Ovary (tissue), 9 donors: ENCODE measurements around the gene INTS6L. TPM values are rescaled to one million over a fixed set of nuclear protein-coding genes. Genes with fewer than 3 reads are reported as not detected.

Source experiments
- DNase-seq, 5 donors: peaks; one replicate each; pipeline ENCODE4 v3.0.0-alpha.2; 2019 to 2020
- H3K27ac ChIP-seq, 2 donors: fragments of 200-600 bp; one replicate each; pipeline versions ENCODE4 v1.5.1 to v1.8.0; 2019 to 2022
- H3K27me3 ChIP-seq: fragments of 200-600 bp; one replicate; pipeline ENCODE4 v1.8.0; 2022
- H3K36me3 ChIP-seq: fragments of 200-600 bp; sonication (generic); one replicate; pipeline ENCODE4 v1.5.1; 2019
- H3K4me1 ChIP-seq: one replicate; pipeline ENCODE4 v1.8.1; 2013; ENCODE audit warnings: mild to moderate bottlenecking, moderate library complexity; ENCODE audit not compliant: insufficient read depth
- H3K4me3 ChIP-seq: fragments of 200-600 bp; sonication (generic); one replicate; pipeline ENCODE4 v1.5.1; 2017
- H3K9me3 ChIP-seq, 2 donors: fragments of 200-600 bp in 1 of 2; sonication (generic) in 1 of 2; one replicate each; pipeline versions ENCODE4 v1.5.1 to v1.8.1; 2013 to 2019; ENCODE audit warnings: mild to moderate bottlenecking in 1 of 2, moderate library complexity in 1 of 2
- EP300 ChIP-seq: sonication (generic); formaldehyde crosslinking; IDR thresholded peaks from one replicate; pipeline ENCODE4 v1.6.1; 2017; ENCODE audit warnings: antibody characterized with exemption
- POLR2A ChIP-seq: fragments of 450-650 bp; IDR thresholded peaks from one replicate; pipeline ENCODE4 v1.6.1; 2017; ENCODE audit warnings: antibody characterized with exemption, mild to moderate bottlenecking, moderate library complexity
- WGBS, 3 donors: extraction: QIAGEN DNeasy Blood & Tissue Kit in 1 of 3; methylation state at CpG; one replicate each; pipeline versions ENCODE4 v1.1.5 to v1.1.7; 2013 to 2017; 5-methylcytosine and 5-hydroxymethylcytosine counted together
- intact Hi-C, 4 donors: fragments of 100-400 bp; cut with DNase I; formaldehyde crosslinking; loops; one replicate each; pipeline versions ENCODE4 v1.11.0 to v1.15.1; 2022 to 2023
- polyA plus RNA-seq, 2 donors: library from polyadenylated mRNA; stranded (reverse); fragments of 200-250 nt in 1 of 2; fragments of 350-450 nt in 1 of 2; fragmentation: Illumina TruSeq in 1 of 2; extraction: RNeasy Lipid Tissue Mini Kit (QIAGEN cat#74804) in 1 of 2; gene quantifications; one replicate each; pipeline ENCODE4 v1.2.3, GENCODE V29; 2013 to 2014
- total RNA-seq, 7 donors: library from RNA; depleted of rRNA in 2 of 7; stranded (reverse); fragments of >200 nt in 2 of 7; fragmentation: NEBNext Ultra II Directional in 3 of 7; extraction: Animal tissue kit (Norgen Biotek cat#: 25700) in 3 of 7; gene quantifications; one replicate each; pipeline versions ENCODE4 v1.1.0 to v1.2.4, GENCODE V29; 2016 to 2023
- TF ChIP-seq, protein P1 (sequence below), 3 donors: fragments of 450-650 bp in 2 of 3; fragments of 200-600 bp in 1 of 3; IDR thresholded peaks; one replicate each; pipeline versions ENCODE4 v1.5.1 to v1.8.0; 2016 to 2022; ENCODE audit warnings: antibody characterized with exemption in 3 of 3, mild to moderate bottlenecking in 1 of 3
- donor health status: DM: no; HTN: no; CAD: no; lungs with moderate emphysema.
- donor health status: DM: no; HTN: no; CAD: no.
- donor health status: Bipolar disorder and iron deficiency.
- donor health status: DM: yes; HTN: yes; CAD: no.
- donor health status: DM: no; HTN: no; CAD: no.
- donor health status: DM: yes; HTN: yes; CAD: no.

Gene INTS6L
- total and polyA plus RNA-seq, 9 donors = 9.0 to 20.7 (median 16.0) TPM

DNA sequence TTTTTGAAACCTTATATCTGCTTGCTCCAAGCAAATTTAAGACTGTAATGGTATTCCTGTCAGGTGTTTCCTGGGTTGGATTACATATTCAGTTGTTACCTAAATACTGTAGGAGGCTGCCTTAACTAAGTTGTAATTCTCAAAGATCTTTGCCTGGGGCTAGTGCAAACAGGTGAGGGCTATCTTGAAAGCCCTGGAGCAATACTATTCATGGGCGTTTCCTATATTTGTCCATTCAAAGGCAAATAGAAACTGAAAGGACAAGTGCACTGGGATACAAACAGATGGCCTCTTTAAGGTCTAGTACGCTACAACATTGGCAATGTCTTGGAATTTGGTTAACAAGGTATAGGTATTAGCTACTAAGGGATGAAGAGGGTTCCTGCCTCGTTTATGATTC, 108.9 kb downstream of the INTS6L start:
- no peak overlapping the region for H3K27ac ChIP-seq
- H3K9me3 ChIP-seq = no peaks in the 10 kb centered on the region
- WGBS, 3 donors = 39 to 52% (median 48%) methylated on average over 3 of the region's 3 CpGs
- TF ChIP-seq POLR2A = no peak
- no peak for TF ChIP-seq EP300
- TF ChIP-seq, protein P1, sequence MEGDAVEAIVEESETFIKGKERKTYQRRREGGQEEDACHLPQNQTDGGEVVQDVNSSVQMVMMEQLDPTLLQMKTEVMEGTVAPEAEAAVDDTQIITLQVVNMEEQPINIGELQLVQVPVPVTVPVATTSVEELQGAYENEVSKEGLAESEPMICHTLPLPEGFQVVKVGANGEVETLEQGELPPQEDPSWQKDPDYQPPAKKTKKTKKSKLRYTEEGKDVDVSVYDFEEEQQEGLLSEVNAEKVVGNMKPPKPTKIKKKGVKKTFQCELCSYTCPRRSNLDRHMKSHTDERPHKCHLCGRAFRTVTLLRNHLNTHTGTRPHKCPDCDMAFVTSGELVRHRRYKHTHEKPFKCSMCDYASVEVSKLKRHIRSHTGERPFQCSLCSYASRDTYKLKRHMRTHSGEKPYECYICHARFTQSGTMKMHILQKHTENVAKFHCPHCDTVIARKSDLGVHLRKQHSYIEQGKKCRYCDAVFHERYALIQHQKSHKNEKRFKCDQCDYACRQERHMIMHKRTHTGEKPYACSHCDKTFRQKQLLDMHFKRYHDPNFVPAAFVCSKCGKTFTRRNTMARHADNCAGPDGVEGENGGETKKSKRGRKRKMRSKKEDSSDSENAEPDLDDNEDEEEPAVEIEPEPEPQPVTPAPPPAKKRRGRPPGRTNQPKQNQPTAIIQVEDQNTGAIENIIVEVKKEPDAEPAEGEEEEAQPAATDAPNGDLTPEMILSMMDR (IDR thresholded peaks at IDR 0.05) = no peak
- intact Hi-C loops = loop anchor here in 1 of 4 donors (5.0 kb wide), 1 partner anchor 332 kb away; no protein-coding TSS in a partner anchor
- no peaks in the 10 kb centered on the region for H3K27me3 ChIP-seq
- H3K36me3 ChIP-seq = no peaks in the 10 kb centered on the region
- H3K4me3 ChIP-seq = no peak overlapping the region
- no peaks in the 10 kb centered on the region for H3K4me1 ChIP-seq
- DNase-seq = no peak

Other genes starting within 250 kb of the INTS6L start
- gene ETDC, start 211.2 kb upstream of the INTS6L start, total RNA-seq = not detected
- not detected for gene ETDC, start 211.2 kb upstream of the INTS6L start, polyA plus RNA-seq
- 10 to 100 TPM in 2 of 7 donors, 1 to 10 TPM in 5; 7.0 to 10.4 (median 9.6) TPM for gene ZNF75D, start 176.6 kb upstream of the INTS6L start, total RNA-seq
- gene ZNF75D, start 176.6 kb upstream of the INTS6L start, polyA plus RNA-seq = 1 to 10 TPM; 8.8 to 9.2 TPM
- gene ZNF449, start 175.9 kb upstream of the INTS6L start, total RNA-seq = 1 to 10 TPM; 5.2 to 7.3 (median 5.7) TPM
- gene ZNF449, start 175.9 kb upstream of the INTS6L start, polyA plus RNA-seq = 1 to 10 TPM; 2.6 to 7.1 TPM
- gene SMIM10L2A, start 98.7 kb upstream of the INTS6L start, total RNA-seq = 1 to 10 TPM; 1.8 to 7.1 (median 4.0) TPM
- gene SMIM10L2A, start 98.7 kb upstream of the INTS6L start, polyA plus RNA-seq = 1 to 10 TPM; 3.6 to 6.3 TPM
- gene CT45A1, start 193.0 kb downstream of the INTS6L start, total RNA-seq = 1 to 10 TPM in 1 of 7 donors, not detected in 6; 1.4 TPM
- not detected for gene CT45A1, start 193.0 kb downstream of the INTS6L start, polyA plus RNA-seq
- 1 to 10 TPM in 1 of 7 donors, under 1 TPM in 1, not detected in 5; 0.20 to 1.8 TPM for gene CT45A3, start 247.5 kb downstream of the INTS6L start, total RNA-seq
- gene CT45A3, start 247.5 kb downstream of the INTS6L start, polyA plus RNA-seq = not detected